ENCODE data around the gene SERPINA9.
A peak's percentile ranks its signal among the peaks of the same experiment; 100 is the strongest.
"Not testable (repeated sequence)": the region's sequence is repeated elsewhere in the genome, so short reads cannot be mapped to it uniquely, and the experiment has no call there.

SERPINA9 gene

DNA sequence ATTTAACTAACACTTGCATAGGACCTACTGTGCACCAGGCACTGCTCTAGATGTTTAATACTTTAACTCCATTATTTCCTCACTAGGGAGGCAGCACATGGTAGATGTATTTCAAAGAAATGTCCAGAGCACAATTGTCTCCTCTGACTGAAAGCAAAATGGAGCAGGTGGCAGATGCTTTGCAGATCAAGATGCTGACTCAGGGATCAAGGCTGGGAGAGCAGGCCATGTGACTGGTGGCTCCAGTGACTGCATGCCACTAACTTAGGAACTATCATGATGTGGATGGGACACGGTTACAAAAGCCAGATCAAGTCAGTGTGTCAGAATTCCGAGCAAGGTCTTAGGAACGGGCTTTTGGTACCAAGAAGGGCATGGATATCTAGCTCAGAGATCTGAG is 51.6 kb downstream of the SERPINA9 start:
- TF ChIP-seq, protein P1, sequence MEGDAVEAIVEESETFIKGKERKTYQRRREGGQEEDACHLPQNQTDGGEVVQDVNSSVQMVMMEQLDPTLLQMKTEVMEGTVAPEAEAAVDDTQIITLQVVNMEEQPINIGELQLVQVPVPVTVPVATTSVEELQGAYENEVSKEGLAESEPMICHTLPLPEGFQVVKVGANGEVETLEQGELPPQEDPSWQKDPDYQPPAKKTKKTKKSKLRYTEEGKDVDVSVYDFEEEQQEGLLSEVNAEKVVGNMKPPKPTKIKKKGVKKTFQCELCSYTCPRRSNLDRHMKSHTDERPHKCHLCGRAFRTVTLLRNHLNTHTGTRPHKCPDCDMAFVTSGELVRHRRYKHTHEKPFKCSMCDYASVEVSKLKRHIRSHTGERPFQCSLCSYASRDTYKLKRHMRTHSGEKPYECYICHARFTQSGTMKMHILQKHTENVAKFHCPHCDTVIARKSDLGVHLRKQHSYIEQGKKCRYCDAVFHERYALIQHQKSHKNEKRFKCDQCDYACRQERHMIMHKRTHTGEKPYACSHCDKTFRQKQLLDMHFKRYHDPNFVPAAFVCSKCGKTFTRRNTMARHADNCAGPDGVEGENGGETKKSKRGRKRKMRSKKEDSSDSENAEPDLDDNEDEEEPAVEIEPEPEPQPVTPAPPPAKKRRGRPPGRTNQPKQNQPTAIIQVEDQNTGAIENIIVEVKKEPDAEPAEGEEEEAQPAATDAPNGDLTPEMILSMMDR (IDR thresholded peaks at IDR 0.05; ENCODE audit: control insufficient read depth, insufficient read depth, low read depth, low read length, missing control alignments), result no peak
- H3K4me3 ChIP-seq (ENCODE audit: control insufficient read depth, low read depth, low read length), result no peak overlapping the region
- DNase-seq (ENCODE audit: low read depth), result no peak

DNA sequence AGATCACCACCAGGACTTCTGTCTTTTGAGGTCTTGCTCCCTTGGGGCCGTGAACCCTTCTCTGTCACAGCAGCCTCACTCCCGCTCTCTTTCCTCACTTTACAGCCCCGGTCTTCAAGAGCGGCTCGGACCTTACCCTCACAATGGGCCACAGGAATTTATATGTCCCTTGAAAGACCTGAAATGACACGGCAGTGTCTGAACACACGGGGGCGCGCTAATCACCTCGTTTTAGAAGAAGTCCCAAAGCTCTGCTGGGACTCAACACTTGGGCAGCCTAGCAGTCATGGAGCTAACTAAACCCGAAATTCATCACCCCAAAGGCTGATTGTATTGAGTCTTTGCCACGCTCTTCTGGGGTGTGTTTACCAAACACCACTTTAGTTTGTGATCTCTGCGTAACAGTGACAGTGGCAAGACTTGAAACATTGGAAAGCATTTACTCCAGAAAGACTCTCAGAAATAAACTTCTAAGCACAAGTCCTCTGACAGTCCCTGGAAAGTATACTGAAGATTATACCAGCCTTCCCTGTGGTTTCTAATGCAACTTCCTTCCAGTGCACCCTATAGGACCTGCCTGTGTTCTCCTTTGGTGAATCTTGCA is 52.4 kb downstream of the SERPINA9 start:
- TF ChIP-seq, protein P1 (IDR thresholded peaks at IDR 0.05; ENCODE audit: control insufficient read depth, insufficient read depth, low read depth, low read length, missing control alignments), result peak; percentile 79
- no peak overlapping the region for H3K4me3 ChIP-seq (ENCODE audit: control insufficient read depth, low read depth, low read length)
- peak; percentile 28 for DNase-seq (ENCODE audit: low read depth)

DNA sequence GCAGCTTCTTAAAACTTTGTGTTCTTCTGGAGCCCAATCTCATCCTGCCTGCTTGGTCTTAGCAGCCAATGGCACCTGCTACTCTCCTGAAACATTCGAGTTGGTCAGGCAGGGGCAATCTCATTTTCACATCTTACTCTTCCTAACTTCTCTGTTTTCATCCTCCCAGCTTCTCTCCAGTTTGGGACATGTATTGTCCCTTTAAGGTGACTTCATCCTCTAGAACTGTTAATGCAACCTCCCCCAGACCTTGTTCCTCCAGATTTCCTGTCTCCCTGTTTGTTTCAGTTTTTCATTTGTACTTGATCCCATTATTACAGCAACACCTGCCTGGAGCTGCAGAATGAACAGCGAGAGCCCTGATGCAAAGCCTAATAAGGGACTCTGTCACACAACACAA is 54.7 kb downstream of the SERPINA9 start:
- TF ChIP-seq, protein P1 (IDR thresholded peaks at IDR 0.05; ENCODE audit: control insufficient read depth, insufficient read depth, low read depth, low read length, missing control alignments), result no peak
- no peak for DNase-seq (ENCODE audit: low read depth)
- H3K4me3 ChIP-seq (ENCODE audit: control insufficient read depth, low read depth, low read length), result no peak overlapping the region

DNA sequence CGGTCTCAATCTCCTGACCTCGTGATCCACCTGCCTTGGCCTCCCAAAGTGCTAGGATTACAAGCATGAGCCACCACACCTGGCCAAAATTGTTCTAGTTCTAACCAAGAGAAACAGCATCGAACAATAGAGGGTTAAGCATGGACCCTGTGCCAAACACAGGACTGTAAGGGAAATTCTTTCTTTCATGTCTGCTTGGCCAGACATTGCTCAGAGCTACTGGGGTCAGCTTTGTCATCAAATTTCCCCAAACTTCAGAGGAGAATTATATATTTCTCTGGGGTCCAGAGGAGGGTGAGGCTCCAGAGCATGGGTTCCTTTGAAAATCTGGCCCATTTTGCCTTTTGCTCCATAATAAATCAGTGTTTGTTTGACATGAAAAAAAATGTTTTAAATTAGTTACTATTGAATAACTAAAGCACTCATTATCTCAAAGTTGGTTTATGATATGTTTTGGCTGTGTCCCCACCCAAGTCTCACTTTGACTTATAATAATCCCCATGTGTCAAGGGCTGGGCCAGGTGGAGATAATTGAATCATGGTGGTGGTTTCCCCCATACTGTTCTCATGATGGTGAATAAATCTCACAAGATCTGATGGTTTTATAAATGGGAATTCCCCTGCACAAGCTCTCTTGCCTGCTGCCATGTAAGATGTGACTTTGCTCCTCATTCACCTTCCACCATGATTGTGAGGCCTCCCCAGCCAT is 58.3 kb downstream of the SERPINA9 start:
- not testable (repeated sequence) for H3K4me3 ChIP-seq (ENCODE audit: control insufficient read depth, low read depth, low read length); DNase-seq (ENCODE audit: low read depth)

All from AG09309 (cell line).